B cell (primary cell): Measurements from ENCODE around the gene LRRC8A. TPM values are rescaled to one million over a fixed set of nuclear protein-coding genes. Genes with fewer than 3 reads are reported as not detected.

Source experiments
- ATAC-seq: fragments of 200-7000 bp; cut with Tn5 transposase; one replicate; pipeline ENCODE4 v1.10.0; 2021; ENCODE audit warnings: low read depth, mild to moderate bottlenecking, moderate number of reproducible peaks, moderate library complexity
- CTCF ChIA-PET: fragments of 350-600 bp; sonication (Branson Sonifier 250); formaldehyde crosslinking; loops from one replicate; lab custom pipeline; 2021; ENCODE audit warnings: antibody characterized with exemption, inconsistent platforms; lab: Charles Lee
- POLR2A ChIA-PET: fragments of 350-600 bp; sonication (Branson Sonifier 250); formaldehyde crosslinking; loops from one replicate; lab custom pipeline; 2021; ENCODE audit warnings: antibody characterized with exemption; lab: Charles Lee
- DNase-seq: peaks from one replicate; pipeline ENCODE4 v3.0.0; 2013
- H2AFZ ChIP-seq: 2 replicates; pipeline ENCODE4 v1.6.1; 2012; ENCODE audit warnings: mild to moderate bottlenecking, low read depth, low read length; ENCODE audit not compliant: insufficient read depth, poor library complexity, severe bottlenecking
- H3K27ac ChIP-seq, 2 donors: 1 replicate in 1 of 2; 2 replicates in 1 of 2; pipeline ENCODE4 v1.5.1; 2012 to 2013; ENCODE audit warnings: low read length in 2 of 2, mild to moderate bottlenecking in 2 of 2, moderate library complexity in 1 of 2
- H3K27me3 ChIP-seq, 4 experiments: fragments of 200-600 bp in 1 of 4; sonication (generic) in 1 of 4; replicated peaks in 1 of 4; 1 replicate in 2 of 4; 2 replicates in 2 of 4; pipeline versions ENCODE4 v1.6.1 to v1.7.0; 2013 to 2016; ENCODE audit warnings: low read length in 3 of 4, mild to moderate bottlenecking in 2 of 4, mixed read lengths in 1 of 4, moderate library complexity in 1 of 4; ENCODE audit not compliant: insufficient read depth in 4 of 4, control insufficient read depth in 3 of 4; ENCODE audit errors: control extremely low read depth in 1 of 4
- H3K36me3 ChIP-seq, 2 experiments: replicated peaks in 1 of 2; 1 replicate in 1 of 2; 2 replicates in 1 of 2; pipeline versions ENCODE4 v1.6.1 to v1.7.1; 2013; ENCODE audit warnings: low read length in 1 of 2; ENCODE audit not compliant: insufficient read depth in 2 of 2, control insufficient read depth in 1 of 2; ENCODE audit errors: control extremely low read depth in 1 of 2, extremely low read depth in 1 of 2
- H3K4me1 ChIP-seq, 2 donors: fragments of 200-600 bp in 1 of 2; sonication (generic) in 1 of 2; 1 replicate in 1 of 2; 2 replicates in 1 of 2; pipeline versions ENCODE4 v1.5.1 to v1.6.1; 2013 to 2017; ENCODE audit warnings: low read length in 2 of 2; ENCODE audit not compliant: control insufficient read depth in 2 of 2, insufficient read depth in 2 of 2
- H3K4me2 ChIP-seq: replicated peaks from 2 replicates; pipeline ENCODE3; 2012; ENCODE audit warnings: mild to moderate bottlenecking, low read depth, low read length; ENCODE audit not compliant: poor library complexity, severe bottlenecking
- H3K4me3 ChIP-seq, 5 experiments: fragments of 200-600 bp in 1 of 5; sonication (generic) in 1 of 5; 1 replicate in 3 of 5; 2 replicates in 2 of 5; pipeline versions ENCODE4 v1.5.1 to v1.7.0; 2011 to 2016; ENCODE audit warnings: low read length in 4 of 5, mild to moderate bottlenecking in 4 of 5, low read depth in 2 of 5, control low read depth in 1 of 5, moderate library complexity in 1 of 5; ENCODE audit not compliant: insufficient read depth in 1 of 5; ENCODE audit errors: control extremely low read depth in 1 of 5, extremely low read depth in 1 of 5
- H3K79me2 ChIP-seq: fragments of 200-600 bp; sonication (generic); one replicate; pipeline ENCODE4 v1.6.0; 2016; ENCODE audit warnings: low read length; ENCODE audit not compliant: control insufficient read depth, insufficient read depth
- H3K9ac ChIP-seq: fragments of 200-600 bp; sonication (generic); 2 replicates; pipeline ENCODE4 v1.6.1; 2017; ENCODE audit warnings: mild to moderate bottlenecking, low read length, moderate library complexity
- H3K9me3 ChIP-seq, 3 donors: one replicate each; pipeline versions ENCODE4 v1.6.1 to v1.7.1; 2013; ENCODE audit warnings: low read length in 2 of 3; ENCODE audit not compliant: control insufficient read depth in 2 of 3, insufficient read depth in 1 of 3; ENCODE audit errors: control extremely low read depth in 1 of 3
- H4K20me1 ChIP-seq: 2 replicates; pipeline ENCODE4 v1.6.0; 2012; ENCODE audit warnings: mild to moderate bottlenecking, low read length; ENCODE audit not compliant: insufficient read depth, control insufficient read depth, poor library complexity, severe bottlenecking
- H3K27ac Mint-ChIP-seq: one replicate; pipeline ENCODE4 v1.8.0; 2021; ENCODE audit warnings: mixed read lengths
- H3K27me3 Mint-ChIP-seq: one replicate; pipeline ENCODE4 v1.8.0; 2021; ENCODE audit warnings: mixed read lengths
- H3K4me1 Mint-ChIP-seq: one replicate; pipeline ENCODE4 v1.8.0; 2021; ENCODE audit warnings: mixed read lengths
- H3K4me3 Mint-ChIP-seq: one replicate; pipeline ENCODE4 v1.8.0; 2021; ENCODE audit warnings: mixed read lengths
- H3K9me3 Mint-ChIP-seq: one replicate; pipeline ENCODE4 v1.8.0; 2022; ENCODE audit warnings: mixed read lengths; ENCODE audit not compliant: insufficient read depth
- EZH2 ChIP-seq: IDR thresholded peaks from 2 replicates; pipeline ENCODE4 v1.6.1; 2012; ENCODE audit warnings: borderline replicate concordance, low read depth, mild to moderate bottlenecking, moderate library complexity, low read length; ENCODE audit not compliant: insufficient read depth, poor library complexity, severe bottlenecking
- WGBS: methylation state at CpG from one replicate; pipeline ENCODE4 v1.1.5; 2013; ENCODE audit warnings: missing lambda C conversion rate; ENCODE audit not compliant: insufficient coverage; 5-methylcytosine and 5-hydroxymethylcytosine counted together
- intact Hi-C: fragments of 100-400 bp; cut with micrococcal nuclease; formaldehyde crosslinking; loops from one replicate; pipeline ENCODE4 v1.10.0; 2022
- polyA plus RNA-seq: library from polyadenylated mRNA; depleted of rRNA; stranded (reverse); fragments of >200 nt; gene quantifications from 2 replicates; pipeline ENCODE4 v1.2.3, GENCODE V29; 2012
- total RNA-seq, 2 donors: library from RNA; stranded (reverse); fragments of 120-200 nt in 1 of 2; gene quantifications; 1 replicate in 1 of 2; 2 replicates in 1 of 2; pipeline versions ENCODE4 v1.2.3 to v1.2.4, GENCODE V29; 2013 to 2022
- TF ChIP-seq, protein P1 (sequence below): fragments of 200-600 bp; IDR thresholded peaks from one replicate; pipeline ENCODE4 v1.8.0; 2022; ENCODE audit warnings: antibody characterized with exemption, mild to moderate bottlenecking

LRRC8A gene
- total and polyA plus RNA-seq, 2 donors (not counting 1 experiment from before 2014, with no cell fraction given), result 13.1 to 14.5 TPM

DNA sequence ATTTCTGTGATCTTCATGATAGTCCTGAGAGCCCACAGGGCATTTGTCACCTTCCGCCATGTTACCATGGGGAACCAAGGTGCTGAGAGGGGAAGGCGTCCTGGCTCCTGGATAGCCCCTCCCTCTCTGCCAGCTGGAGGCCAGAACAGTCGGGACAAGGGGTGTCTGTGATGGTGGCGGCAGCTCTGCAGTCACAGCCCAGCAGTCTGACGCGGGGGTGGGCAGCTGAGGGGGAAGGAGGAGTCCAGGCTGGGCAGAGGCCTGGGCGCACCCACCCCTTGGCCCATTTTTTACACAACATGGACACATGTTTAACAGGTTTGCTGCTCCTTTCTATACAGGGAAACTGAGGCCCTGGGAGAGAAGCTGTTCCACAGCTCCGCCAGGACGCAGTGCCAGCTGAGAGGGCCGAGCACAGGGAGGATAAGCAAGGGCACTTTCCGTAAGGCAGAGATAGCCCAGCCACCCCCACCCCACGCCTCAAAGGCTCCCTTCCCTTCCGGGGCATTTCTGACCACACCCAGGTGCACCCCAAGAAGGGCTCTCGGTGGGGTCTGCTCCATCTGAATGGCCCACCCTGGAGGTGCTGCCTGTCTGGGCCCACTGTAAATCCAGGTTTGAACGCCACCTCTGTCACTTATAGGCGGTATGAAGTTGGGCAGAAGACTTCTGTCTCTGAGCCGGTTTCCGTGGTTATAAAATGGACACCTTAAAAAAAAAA lies 17.1 kb downstream of the LRRC8A start:
- Mint-ChIP-seq H3K27ac (peak overlapping the region; percentile 84), H3K4me1 (peaks cover 53% of the 10 kb centered on the region), H3K4me3 (no peak overlapping the region), H3K9me3 (no peaks in the 10 kb centered on the region), H3K27me3 (no peaks in the 10 kb centered on the region)
- POLR2A ChIA-PET, result no interaction called here
- Histone ChIP-seq H3K27me3 (no peaks in the 10 kb centered on the region), H3K9ac (no peak overlapping the region), H3K79me2 (peaks cover 40% of the 10 kb centered on the region), H4K20me1 (no peaks in the 10 kb centered on the region), H3K4me1 (peaks cover 40 to 60% of the 10 kb centered on the region in 2 donors), H3K4me3 (no peak overlapping the region), H3K36me3 (peaks cover 0 to 14% of the 10 kb centered on the region in 2 experiments), H2AFZ (peak overlapping the region; percentile 10), H3K27ac (peak overlapping the region; percentile 34 to 93), H3K4me2 (peak overlapping the region; percentile 28), H3K9me3 (no peaks in the 10 kb centered on the region)
- CTCF ChIA-PET, result interaction anchor here (0.6 to 1.3 kb wide), 2 partner anchors 15 to 19 kb away, joined by 3 read pairs; no protein-coding TSS in a partner anchor
- intact Hi-C loops, result no loop called here
- TF ChIP-seq, protein P1, sequence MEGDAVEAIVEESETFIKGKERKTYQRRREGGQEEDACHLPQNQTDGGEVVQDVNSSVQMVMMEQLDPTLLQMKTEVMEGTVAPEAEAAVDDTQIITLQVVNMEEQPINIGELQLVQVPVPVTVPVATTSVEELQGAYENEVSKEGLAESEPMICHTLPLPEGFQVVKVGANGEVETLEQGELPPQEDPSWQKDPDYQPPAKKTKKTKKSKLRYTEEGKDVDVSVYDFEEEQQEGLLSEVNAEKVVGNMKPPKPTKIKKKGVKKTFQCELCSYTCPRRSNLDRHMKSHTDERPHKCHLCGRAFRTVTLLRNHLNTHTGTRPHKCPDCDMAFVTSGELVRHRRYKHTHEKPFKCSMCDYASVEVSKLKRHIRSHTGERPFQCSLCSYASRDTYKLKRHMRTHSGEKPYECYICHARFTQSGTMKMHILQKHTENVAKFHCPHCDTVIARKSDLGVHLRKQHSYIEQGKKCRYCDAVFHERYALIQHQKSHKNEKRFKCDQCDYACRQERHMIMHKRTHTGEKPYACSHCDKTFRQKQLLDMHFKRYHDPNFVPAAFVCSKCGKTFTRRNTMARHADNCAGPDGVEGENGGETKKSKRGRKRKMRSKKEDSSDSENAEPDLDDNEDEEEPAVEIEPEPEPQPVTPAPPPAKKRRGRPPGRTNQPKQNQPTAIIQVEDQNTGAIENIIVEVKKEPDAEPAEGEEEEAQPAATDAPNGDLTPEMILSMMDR, result no peak
- no peak for TF ChIP-seq EZH2
- no peak for DNase-seq
- 98% methylated on average over 11 of the region's 18 CpGs for WGBS
- ATAC-seq, result no peak
